ENCODE data around the gene NKAIN2.

DNA sequence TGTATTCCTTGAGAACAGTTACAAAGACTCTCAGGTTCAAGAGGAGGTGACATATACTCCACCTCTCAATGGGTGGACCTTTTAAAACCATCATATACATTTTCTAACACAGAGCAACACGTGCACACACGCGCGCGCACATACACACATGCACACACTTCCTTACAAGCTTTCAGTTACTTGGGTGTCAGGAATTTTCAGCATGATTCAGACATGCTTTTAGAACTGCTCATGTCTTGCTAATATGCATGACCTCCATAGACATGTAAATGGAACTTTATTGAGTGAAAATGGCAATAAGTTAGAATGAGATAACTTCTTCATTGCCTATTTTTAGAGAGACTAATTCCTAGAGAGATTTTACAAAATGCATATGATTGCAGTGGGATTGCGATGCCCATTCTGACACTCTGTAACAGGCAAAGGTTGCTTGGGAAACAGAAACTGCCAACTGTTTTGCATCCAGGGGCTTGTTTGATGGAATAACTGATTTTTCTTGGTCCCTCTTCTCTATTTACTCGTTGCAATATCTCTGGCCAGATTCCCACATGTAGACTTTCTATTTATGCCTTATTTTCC is 627.2 kb downstream of the NKAIN2 start:
- TF ChIP-seq, protein P1, sequence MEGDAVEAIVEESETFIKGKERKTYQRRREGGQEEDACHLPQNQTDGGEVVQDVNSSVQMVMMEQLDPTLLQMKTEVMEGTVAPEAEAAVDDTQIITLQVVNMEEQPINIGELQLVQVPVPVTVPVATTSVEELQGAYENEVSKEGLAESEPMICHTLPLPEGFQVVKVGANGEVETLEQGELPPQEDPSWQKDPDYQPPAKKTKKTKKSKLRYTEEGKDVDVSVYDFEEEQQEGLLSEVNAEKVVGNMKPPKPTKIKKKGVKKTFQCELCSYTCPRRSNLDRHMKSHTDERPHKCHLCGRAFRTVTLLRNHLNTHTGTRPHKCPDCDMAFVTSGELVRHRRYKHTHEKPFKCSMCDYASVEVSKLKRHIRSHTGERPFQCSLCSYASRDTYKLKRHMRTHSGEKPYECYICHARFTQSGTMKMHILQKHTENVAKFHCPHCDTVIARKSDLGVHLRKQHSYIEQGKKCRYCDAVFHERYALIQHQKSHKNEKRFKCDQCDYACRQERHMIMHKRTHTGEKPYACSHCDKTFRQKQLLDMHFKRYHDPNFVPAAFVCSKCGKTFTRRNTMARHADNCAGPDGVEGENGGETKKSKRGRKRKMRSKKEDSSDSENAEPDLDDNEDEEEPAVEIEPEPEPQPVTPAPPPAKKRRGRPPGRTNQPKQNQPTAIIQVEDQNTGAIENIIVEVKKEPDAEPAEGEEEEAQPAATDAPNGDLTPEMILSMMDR (IDR thresholded peaks at IDR 0.05), result no peak
- TF ChIP-seq POLR2A (IDR thresholded peaks at IDR 0.05), result no peak
